22Rv1 (cell line): ENCODE data around the gene SOX9.

Experiments used
- H3K27ac ChIP-seq: fragments of 450-650 bp; 2 replicates; pipeline ENCODE4 v1.5.1; 2017
- CTCF ChIP-seq: fragments of 450-650 bp; IDR thresholded peaks from 2 replicates; pipeline ENCODE4 v1.5.1; 2017; ENCODE audit warnings: mild to moderate bottlenecking
- ZFX ChIP-seq: fragments of 450-650 bp; IDR thresholded peaks from 2 replicates; pipeline ENCODE4 v1.6.1; 2017; ENCODE audit warnings: antibody characterized with exemption, borderline replicate concordance

The SOX9 gene

GRCh38 chr17:72175263-72175662 is 54.4 kb downstream of the SOX9 start:
- no peak for TF ChIP-seq CTCF
- TF ChIP-seq ZFX, result no peak
- H3K27ac ChIP-seq, result peak overlapping the region; percentile 44
